GM08714 (cell line): ENCODE results near the gene METTL26.

ENCODE experiments used
- H3K4me3 ChIP-seq: fragments of 200-500 bp; sonication (Bioruptor generic); 2 replicates; pipeline ENCODE4 v1.5.1; 2014; ENCODE audit warnings: mild to moderate bottlenecking, low read length, inconsistent platforms
- ZNF274 ChIP-seq: IDR thresholded peaks from 2 replicates; pipeline ENCODE4 v1.6.1; 2012; ENCODE audit warnings: mild to moderate bottlenecking, low read depth, low read length

METTL26 gene

DNA sequence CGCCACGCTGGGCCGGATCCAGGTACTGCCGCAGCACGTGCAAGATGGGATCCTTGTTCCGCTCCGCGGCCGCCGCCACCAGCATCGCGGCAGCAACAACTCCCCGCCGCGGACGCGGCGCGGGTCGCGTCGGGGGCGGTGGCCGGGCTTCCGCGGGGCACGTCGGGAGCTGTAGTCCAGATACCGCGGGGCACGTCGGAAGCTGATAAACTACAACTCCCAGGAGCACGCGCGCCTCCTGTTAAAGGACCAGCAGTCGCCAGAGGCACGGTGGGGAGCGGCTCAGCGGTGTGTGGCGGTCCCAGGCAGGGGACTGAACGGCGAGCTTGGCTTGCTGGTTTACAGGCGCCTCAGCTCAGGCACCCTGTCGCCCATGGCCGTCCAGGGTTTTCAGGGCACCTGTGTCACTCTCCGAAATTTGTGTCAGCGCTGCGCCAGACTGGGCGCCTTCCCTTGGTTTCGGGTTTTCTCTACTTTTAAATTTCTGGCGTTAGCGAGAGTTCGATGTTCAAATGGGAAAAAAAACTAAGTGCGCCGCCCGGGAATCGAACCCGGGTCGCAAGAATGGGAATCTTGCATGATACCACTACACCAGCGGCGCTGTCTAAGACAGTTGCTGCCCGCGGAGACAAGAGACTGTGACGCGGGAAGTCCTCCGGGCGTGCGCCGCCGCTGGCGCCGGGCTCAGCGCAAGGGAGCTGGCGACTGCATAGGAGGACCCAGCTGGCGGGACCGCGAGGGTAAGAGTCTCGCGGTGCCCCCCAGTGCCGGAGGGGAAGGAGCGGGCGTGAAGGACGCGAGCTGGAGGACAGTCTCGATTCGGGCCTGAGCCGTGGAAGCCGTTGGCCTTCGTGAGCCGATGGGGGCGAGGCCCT lies at the start of gene METTL26:
Gene METTL26, minus strand, starts transcription at position 100 of the 875 bp plus-strand sequence. Its CDS starts 15 bp downstream, at position 85.
- no peak for TF ChIP-seq ZNF274
- H3K4me3 ChIP-seq = peak within 1 kb of the TSS; percentile 65

DNA sequence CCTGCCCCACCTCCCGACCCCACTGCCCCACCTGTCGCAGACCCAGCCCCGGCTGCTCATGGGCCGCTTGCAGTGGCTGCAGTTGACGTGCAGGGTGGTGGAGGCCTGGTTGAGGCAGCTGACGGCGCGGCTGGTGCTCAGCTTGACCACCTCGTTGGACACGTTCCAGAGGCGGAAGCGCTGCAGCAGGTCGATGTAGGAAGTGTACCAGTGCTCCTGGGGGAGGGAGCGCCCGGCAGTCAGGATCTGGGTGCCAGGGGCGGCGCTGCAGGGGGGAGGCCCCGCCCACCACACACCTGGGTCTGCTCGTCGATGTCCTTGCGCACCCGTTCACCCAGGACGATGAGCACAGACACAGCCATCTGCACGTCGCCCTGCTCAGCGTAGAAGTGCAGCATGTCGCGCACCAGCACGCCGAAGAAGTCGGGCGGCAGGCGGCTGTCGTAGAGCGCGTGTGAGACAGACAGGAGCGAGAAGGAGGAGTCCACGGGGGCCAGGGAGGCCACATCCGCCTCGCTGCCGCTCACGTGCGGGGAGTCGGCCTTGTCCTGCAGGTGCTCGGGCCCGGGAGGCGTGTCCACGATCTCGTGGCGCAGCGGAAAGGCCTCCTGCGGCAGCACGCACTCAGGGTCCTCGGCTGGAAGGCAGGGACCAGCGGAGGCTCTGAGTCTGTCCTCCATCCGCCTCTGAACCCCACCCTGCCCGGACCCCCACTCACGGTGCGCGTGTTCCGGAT lies 49.0 kb upstream of the METTL26 start:
- no peak for TF ChIP-seq ZNF274

GRCh38 chr16:684071-684794 lies 48.1 kb upstream of the METTL26 start, which contains the start of gene JMJD8:
Gene JMJD8, minus strand, starts transcription at chr16:684334. Its CDS starts 15 bp downstream, at chr16:684319.
- TF ChIP-seq ZNF274 = no peak
- H3K4me3 ChIP-seq = peak within 1 kb of the TSS; percentile 68

More for the DNA sequence above, 49.0 kb upstream of the METTL26 start:
- H3K4me3 ChIP-seq = no peak overlapping the region

GRCh38 chr16:683396-684070 lies 47.4 kb upstream of the METTL26 start:
- peak overlapping the region; percentile 68 for H3K4me3 ChIP-seq
- TF ChIP-seq ZNF274 = no peak

- peak overlapping the region; percentile 68; the same call in 1 of the 2 replicates for H3K4me3 ChIP-seq
- no peak for TF ChIP-seq ZNF274
Measured at GRCh38 chr16:682493-683395, 46.6 kb upstream of the METTL26 start.

DNA sequence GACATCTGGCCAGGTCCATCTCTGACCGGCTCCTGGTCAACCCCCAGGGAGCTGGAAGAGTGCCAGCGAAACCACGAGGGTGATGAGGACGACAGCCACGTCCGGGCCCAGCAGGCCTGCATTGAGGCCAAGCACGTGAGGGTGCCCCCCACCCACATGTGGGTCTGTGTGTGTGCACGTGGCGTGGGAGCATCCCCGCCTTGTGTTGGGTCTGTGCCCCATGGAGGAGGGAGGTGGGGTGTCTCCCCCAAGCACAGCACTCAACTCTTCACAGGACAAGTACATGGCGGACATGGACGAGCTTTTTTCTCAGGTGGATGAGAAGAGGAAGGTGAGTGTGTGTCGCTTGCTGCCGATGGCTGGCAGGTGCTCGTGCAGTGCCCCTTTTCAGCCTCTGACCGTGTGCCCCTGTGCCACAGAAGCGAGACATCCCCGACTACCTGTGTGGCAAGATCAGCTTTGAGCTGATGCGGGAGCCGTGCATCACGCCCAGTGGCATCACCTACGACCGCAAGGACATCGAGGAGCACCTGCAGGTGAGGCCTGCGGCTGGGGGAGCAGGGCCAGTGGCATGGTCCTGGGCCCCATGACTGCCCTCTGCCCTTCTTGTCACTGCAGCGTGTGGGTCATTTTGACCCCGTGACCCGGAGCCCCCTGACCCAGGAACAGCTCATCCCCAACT lies 45.8 kb upstream of the METTL26 start:
- no peak for TF ChIP-seq ZNF274
- H3K4me3 ChIP-seq = no peak overlapping the region; the same call in 1 of the 2 replicates

GRCh38 chr16:680967-681745 lies 45.1 kb upstream of the METTL26 start:
- no peak for TF ChIP-seq ZNF274
- H3K4me3 ChIP-seq = peak overlapping the region; percentile 95

DNA sequence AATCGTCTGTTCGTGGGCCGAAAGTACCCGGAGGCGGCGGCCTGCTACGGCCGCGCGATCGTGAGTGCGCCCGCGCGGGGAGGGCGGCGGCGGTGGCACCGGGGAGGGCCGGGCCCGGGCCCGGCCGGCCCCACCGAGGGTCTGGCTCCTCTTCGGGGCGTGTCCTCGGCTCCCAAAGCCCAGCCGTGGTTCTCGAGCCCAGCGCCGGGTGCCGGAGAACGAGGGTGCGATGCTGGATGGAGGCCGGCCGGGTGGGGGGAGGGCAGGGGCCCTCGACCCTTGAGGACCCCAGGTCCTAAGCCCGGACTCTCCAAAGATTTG lies 44.5 kb upstream of the METTL26 start:
- H3K4me3 ChIP-seq = peak overlapping the region; percentile 95
- TF ChIP-seq ZNF274 = no peak

- peak within 1 kb of the TSS; percentile 95 for H3K4me3 ChIP-seq
- TF ChIP-seq ZNF274 = no peak
Measured at GRCh38 chr16:679814-680624, 43.9 kb upstream of the METTL26 start, which contains the start of gene STUB1. Gene STUB1, plus strand, starts transcription at chr16:680410. Its CDS starts 116 bp downstream, at chr16:680526.
